NCI-H748 treated with DMSO at 0.1 percent for 48 hours (cell line): ENCODE data around the gene SPARCL1.
"Not testable (repeated sequence)": the region's sequence is repeated elsewhere in the genome, so short reads cannot be mapped to it uniquely, and the experiment has no call there.

ENCODE experiments used
- DNase-seq: peaks from one replicate; lab custom pipeline; 2025; lab: John Stamatoyannopoulos, UW

SPARCL1 gene

GRCh38 chr4:87442889-87443288, 86.3 kb downstream of the SPARCL1 start:
- no peak for DNase-seq

GRCh38 chr4:87433342-87433741, 95.8 kb downstream of the SPARCL1 start:
- no peak for DNase-seq

GRCh38 chr4:87430038-87430437, 99.1 kb downstream of the SPARCL1 start:
- no peak for DNase-seq

GRCh38 chr4:87428979-87429378, 100.2 kb downstream of the SPARCL1 start:
- no peak for DNase-seq

GRCh38 chr4:87427518-87427868, 101.7 kb downstream of the SPARCL1 start:
- no peak for DNase-seq

GRCh38 chr4:87426865-87427517, 102.2 kb downstream of the SPARCL1 start:
- no peak for DNase-seq

- no peak for DNase-seq
Measured at GRCh38 chr4:87425711-87426110, 103.5 kb downstream of the SPARCL1 start.

- not testable (repeated sequence) for DNase-seq
Measured at GRCh38 chr4:87424099-87424543, 105.1 kb downstream of the SPARCL1 start.
